Neural cell (in vitro differentiated cells): ENCODE measurements around the gene ZNF566.

Experiments used
- MXI1 ChIP-seq: fragments of 450-650 bp; conservative IDR thresholded peaks from 2 replicates; pipeline ENCODE4 v1.6.1; 2014; ENCODE audit warnings: antibody characterized with exemption, mild to moderate bottlenecking; ENCODE audit not compliant: poor library complexity, severe bottlenecking
- TF ChIP-seq, protein P1 (sequence below): fragments of 450-650 bp; IDR thresholded peaks from 2 replicates; pipeline ENCODE4 v1.5.1; 2014; ENCODE audit warnings: antibody characterized with exemption, mild to moderate bottlenecking, moderate library complexity; ENCODE audit not compliant: poor library complexity, severe bottlenecking

DNA sequence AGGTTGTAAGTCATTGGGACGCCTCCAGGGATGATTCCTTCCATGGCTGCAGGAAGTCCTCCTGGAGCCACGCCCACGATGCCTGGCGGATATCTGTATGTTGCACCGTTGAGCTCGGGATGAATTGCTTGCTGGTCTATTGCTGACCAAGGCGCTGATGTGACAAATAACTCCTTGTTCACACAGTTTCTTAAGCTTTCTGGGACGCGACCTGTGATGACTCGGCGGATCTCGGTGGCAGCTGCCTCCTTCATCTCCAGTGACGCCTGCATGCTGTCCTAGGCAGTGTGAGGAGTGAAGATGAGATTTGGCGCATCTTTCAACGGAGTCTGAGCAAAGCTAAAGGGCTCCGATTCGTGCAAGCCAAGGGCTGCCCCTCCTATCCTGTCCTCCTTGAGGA, 7.6 kb upstream of the ZNF566 start:
- no peak for TF ChIP-seq MXI1
- TF ChIP-seq, protein P1, sequence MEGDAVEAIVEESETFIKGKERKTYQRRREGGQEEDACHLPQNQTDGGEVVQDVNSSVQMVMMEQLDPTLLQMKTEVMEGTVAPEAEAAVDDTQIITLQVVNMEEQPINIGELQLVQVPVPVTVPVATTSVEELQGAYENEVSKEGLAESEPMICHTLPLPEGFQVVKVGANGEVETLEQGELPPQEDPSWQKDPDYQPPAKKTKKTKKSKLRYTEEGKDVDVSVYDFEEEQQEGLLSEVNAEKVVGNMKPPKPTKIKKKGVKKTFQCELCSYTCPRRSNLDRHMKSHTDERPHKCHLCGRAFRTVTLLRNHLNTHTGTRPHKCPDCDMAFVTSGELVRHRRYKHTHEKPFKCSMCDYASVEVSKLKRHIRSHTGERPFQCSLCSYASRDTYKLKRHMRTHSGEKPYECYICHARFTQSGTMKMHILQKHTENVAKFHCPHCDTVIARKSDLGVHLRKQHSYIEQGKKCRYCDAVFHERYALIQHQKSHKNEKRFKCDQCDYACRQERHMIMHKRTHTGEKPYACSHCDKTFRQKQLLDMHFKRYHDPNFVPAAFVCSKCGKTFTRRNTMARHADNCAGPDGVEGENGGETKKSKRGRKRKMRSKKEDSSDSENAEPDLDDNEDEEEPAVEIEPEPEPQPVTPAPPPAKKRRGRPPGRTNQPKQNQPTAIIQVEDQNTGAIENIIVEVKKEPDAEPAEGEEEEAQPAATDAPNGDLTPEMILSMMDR: no peak
